H1 (cell line): ENCODE results near the gene LMAN2. TPM values are rescaled to one million over a fixed set of nuclear protein-coding genes. Genes with fewer than 3 reads are reported as not detected.

Experiments used
- BACH1 ChIP-seq: IDR thresholded peaks from 2 replicates; pipeline ENCODE4 v1.6.1; 2012; ENCODE audit warnings: low read length, improper control_type of control experiment
- CTBP2 ChIP-seq: IDR thresholded peaks from 2 replicates; pipeline ENCODE4 v1.7.0; 2011; ENCODE audit warnings: borderline replicate concordance, mild to moderate bottlenecking, moderate library complexity, mixed read lengths, low read length; ENCODE audit not compliant: insufficient read depth, insufficient read length
- GTF2F1 ChIP-seq: IDR thresholded peaks from 2 replicates; pipeline ENCODE4 v1.6.1; 2012; ENCODE audit warnings: low read depth, low read length, improper control_type of control experiment, borderline replicate concordance
- KDM5A ChIP-seq: fragments of 200-600 bp; IDR thresholded peaks from 2 replicates; pipeline ENCODE4 v1.7.1; 2012; ENCODE audit warnings: mild to moderate bottlenecking, low read length, inconsistent platforms, mixed read lengths
- SP1 ChIP-seq: IDR thresholded peaks from 2 replicates; pipeline ENCODE4 v1.6.1; 2011; ENCODE audit warnings: low read depth, low read length
- TAF7 ChIP-seq: optimal IDR thresholded peaks from 2 replicates; pipeline ENCODE3; 2011; ENCODE audit warnings: low read depth, mild to moderate bottlenecking, inconsistent platforms, low read length, moderate library complexity, borderline replicate concordance
- polyA plus RNA-seq, 7 experiments: library from polyadenylated mRNA; depleted of rRNA in 3 of 7; stranded (reverse) in 5 of 7; unstranded in 2 of 7; fragments of >200 nt in 5 of 7; fragments of 200-250 nt in 2 of 7; gene quantifications; 1 replicate in 5 of 7; 2 replicates in 1 of 7; 4 replicates in 1 of 7; pipeline versions ENCODE4 v1.2.1 to v1.2.3, GENCODE V29; 2011 to 2013; ENCODE audit warnings: missing spikeins in 2 of 7, mixed read lengths in 2 of 7
- total RNA-seq: library from RNA; stranded (reverse); fragmentation: NEBNext Ultra II Directional; extraction: Animal tissue kit (Norgen Biotek cat#: 25700); gene quantifications from 2 replicates; pipeline ENCODE4 v1.2.1, GENCODE V29; 2021
- TF ChIP-seq, protein P1 (sequence below): IDR thresholded peaks from 2 replicates; pipeline ENCODE4 v1.6.1; 2012; ENCODE audit warnings: inconsistent platforms

The LMAN2 gene
- total and polyA plus RNA-seq, 2 of the 8 experiments (the other 6 are each of a cell fraction or from before 2014, with no cell fraction given): 116 to 225 TPM

DNA sequence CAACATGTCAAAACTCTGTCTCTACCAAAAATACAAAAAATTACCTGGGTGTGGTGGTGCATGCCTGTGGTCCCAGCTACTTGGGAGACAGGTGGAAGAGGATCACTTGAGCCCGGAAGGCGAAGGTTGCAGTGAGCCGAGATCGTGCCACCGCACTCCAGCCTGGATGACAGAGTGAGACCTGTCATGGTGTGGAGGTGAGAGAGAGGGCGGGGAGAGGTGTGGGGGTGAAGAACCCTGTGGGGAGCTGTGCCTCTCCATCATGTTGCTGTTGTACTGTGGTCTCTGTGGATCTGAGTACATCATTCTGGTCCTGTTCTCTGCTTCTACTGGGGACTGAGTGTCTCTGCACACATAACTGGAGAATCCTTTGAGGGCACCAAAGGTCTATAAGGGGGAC lies 21.4 kb upstream of the LMAN2 start (continued):
- no peak for TF ChIP-seq BACH1
- no peak for TF ChIP-seq GTF2F1
- TF ChIP-seq, protein P1, sequence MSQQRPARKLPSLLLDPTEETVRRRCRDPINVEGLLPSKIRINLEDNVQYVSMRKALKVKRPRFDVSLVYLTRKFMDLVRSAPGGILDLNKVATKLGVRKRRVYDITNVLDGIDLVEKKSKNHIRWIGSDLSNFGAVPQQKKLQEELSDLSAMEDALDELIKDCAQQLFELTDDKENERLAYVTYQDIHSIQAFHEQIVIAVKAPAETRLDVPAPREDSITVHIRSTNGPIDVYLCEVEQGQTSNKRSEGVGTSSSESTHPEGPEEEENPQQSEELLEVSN: no peak
- TF ChIP-seq CTBP2: no peak
- TF ChIP-seq TAF7: no peak
- TF ChIP-seq KDM5A: no peak
- no peak for TF ChIP-seq SP1
